HepG2 (cell line): ENCODE data around the gene FNDC10. TPM values are rescaled to one million over a fixed set of nuclear protein-coding genes. Genes with fewer than 3 reads are reported as not detected.

ENCODE experiments used
- ATAC-seq: fragments of 200-7000 bp; cut with Tn5 transposase; 3 replicates; pipeline ENCODE4 v1.9.1; 2020; ENCODE audit warnings: mild to moderate bottlenecking, moderate library complexity
- BruUV-seq: library from RNA; stranded (reverse); fragments of 400-500 nt; replicated peaks from 2 replicates; lab custom pipeline; 2021; lab: Mats Ljungman, UMichigan
- CTCF ChIA-PET: fragments of 300-600 bp; formaldehyde crosslinking; extraction: SDS; loops from one replicate; lab custom pipeline; 2021; ENCODE audit warnings: low total read pairs, inconsistent platforms, low intra/inter-chr PET ratio; lab: Yijun Ruan, JAX
- POLR2A ChIA-PET: fragments of 350-600 bp; sonication (Branson Sonifier 250); formaldehyde crosslinking; loops from one replicate; lab custom pipeline; 2020; ENCODE audit warnings: antibody characterized with exemption, inconsistent platforms; lab: Yijun Ruan, JAX
- DNase-seq: peaks from one replicate; pipeline ENCODE4 v3.0.0-alpha.2; 2015; ENCODE audit warnings: low spot score
- FAIRE-seq: peaks from 3 replicates; lab custom pipeline; 2011; peaks lifted over from hg19 to GRCh38; lab: Jason Lieb, UNC
- H2AFZ ChIP-seq: one replicate; pipeline ENCODE4 v1.6.1; 2011; ENCODE audit warnings: low read length, inconsistent platforms
- H3K27ac ChIP-seq: fragments of 300-600 bp; 3 replicates; pipeline ENCODE4 v1.8.0; 2011; ENCODE audit warnings: mixed run types, mild to moderate bottlenecking, mixed read lengths, low read length, inconsistent platforms; ENCODE audit not compliant: insufficient read depth; ENCODE audit errors: extremely low read length
- H3K27me3 ChIP-seq, 2 experiments: fragments of 200-600 bp in 1 of 2; 2 replicates in 1 of 2; 3 replicates in 1 of 2; pipeline versions ENCODE4 v1.6.0 to v1.8.0; 2011; ENCODE audit warnings: low read length in 2 of 2, mild to moderate bottlenecking in 2 of 2, moderate library complexity in 2 of 2, inconsistent platforms in 1 of 2; ENCODE audit not compliant: insufficient read depth in 2 of 2, control insufficient read depth in 1 of 2
- H3K36me3 ChIP-seq, 2 experiments: fragments of 200-600 bp in 1 of 2; replicated peaks in 1 of 2; 2 replicates in 1 of 2; 3 replicates in 1 of 2; pipeline versions ENCODE4 v1.5.1 to v1.8.0; 2011; ENCODE audit warnings: low read length in 2 of 2, inconsistent platforms in 1 of 2; ENCODE audit not compliant: insufficient read depth in 2 of 2, control insufficient read depth in 1 of 2
- H3K4me1 ChIP-seq: 2 replicates; pipeline ENCODE4 v1.5.1; 2012; ENCODE audit warnings: low read length, inconsistent platforms; ENCODE audit not compliant: insufficient read depth
- H3K4me2 ChIP-seq: 2 replicates; pipeline ENCODE4 v1.6.0; 2011; ENCODE audit warnings: low read depth, low read length, inconsistent platforms
- H3K4me3 ChIP-seq, 3 experiments: fragments of 200-600 bp in 1 of 3; sonication (generic), shearing (Covaris generic) in 1 of 3; replicated peaks in 1 of 3; 2 replicates each; pipeline ENCODE4 v1.5.1; 2011 to 2016; ENCODE audit warnings: low read length in 3 of 3, inconsistent platforms in 2 of 3, low read depth in 2 of 3, mild to moderate bottlenecking in 2 of 3, control low read depth in 1 of 3, mixed read lengths in 1 of 3; ENCODE audit not compliant: insufficient read depth in 1 of 3
- H3K79me2 ChIP-seq: one replicate; pipeline ENCODE4 v1.6.1; 2011; ENCODE audit warnings: low read length, inconsistent platforms; ENCODE audit not compliant: insufficient read depth
- H3K9ac ChIP-seq: 2 replicates; pipeline ENCODE4 v1.6.0; 2011; ENCODE audit warnings: mild to moderate bottlenecking, low read depth, low read length, inconsistent platforms; ENCODE audit not compliant: insufficient read depth
- H3K9me3 ChIP-seq: 2 replicates; pipeline ENCODE4 v1.5.1; 2012; ENCODE audit warnings: mild to moderate bottlenecking, low read length
- H4K20me1 ChIP-seq: 2 replicates; pipeline ENCODE4 v1.6.0; 2011; ENCODE audit warnings: inconsistent platforms, mild to moderate bottlenecking, low read length, moderate library complexity; ENCODE audit not compliant: insufficient read depth
- AHR ChIP-seq: IDR thresholded peaks from 2 replicates; pipeline ENCODE4 v1.6.1; 2018; ENCODE audit warnings: missing genetic modification reagents, missing compliant biosample characterization
- FOXP4 ChIP-seq: sonication (generic); formaldehyde crosslinking; IDR thresholded peaks from 2 replicates; pipeline ENCODE4 v1.4.0; 2020; ENCODE audit warnings: missing genetic modification reagents
- HNRNPL ChIP-seq: fragments of 200-400 bp; formaldehyde crosslinking; IDR thresholded peaks from 2 replicates; pipeline ENCODE4 v1.6.1; 2017; ENCODE audit warnings: mild to moderate bottlenecking, low read depth, low read length
- LCORL ChIP-seq, 2 experiments: fragments of 450-650 bp in 1 of 2; sonication (generic) in 1 of 2; formaldehyde crosslinking in 1 of 2; IDR thresholded peaks; 2 replicates each; pipeline versions ENCODE4 v1.5.0 to v1.6.1; 2017 to 2020; ENCODE audit warnings: antibody characterized with exemption in 1 of 2, missing genetic modification reagents in 1 of 2
- SOX6 ChIP-seq, 2 experiments: fragments of 450-650 bp in 1 of 2; sonication (generic) in 1 of 2; formaldehyde crosslinking in 1 of 2; IDR thresholded peaks; 2 replicates each; pipeline versions ENCODE4 v1.4.0 to v1.6.1; 2017 to 2020; ENCODE audit warnings: antibody characterized with exemption in 1 of 2, mild to moderate bottlenecking in 1 of 2, missing genetic modification reagents in 1 of 2
- TEF ChIP-seq: sonication (generic); formaldehyde crosslinking; IDR thresholded peaks from 2 replicates; pipeline ENCODE4 v1.5.0; 2020; ENCODE audit warnings: missing genetic modification reagents
- ZNF136 ChIP-seq: sonication (generic); formaldehyde crosslinking; IDR thresholded peaks from 2 replicates; pipeline ENCODE4 v1.8.1; 2022; ENCODE audit warnings: low read depth, mild to moderate bottlenecking, moderate library complexity, missing genetic modification reagents
- ZNF138 ChIP-seq: sonication (generic); formaldehyde crosslinking; IDR thresholded peaks from 2 replicates; pipeline ENCODE4 v1.5.0; 2020; ENCODE audit warnings: mild to moderate bottlenecking, low read depth, missing genetic modification reagents
- ZNF432 ChIP-seq: sonication (generic); formaldehyde crosslinking; IDR thresholded peaks from 2 replicates; pipeline ENCODE4 v1.5.0; 2020; ENCODE audit warnings: missing genetic modification reagents, mild to moderate bottlenecking, borderline replicate concordance
- ZNF556 ChIP-seq: sonication (generic); formaldehyde crosslinking; IDR thresholded peaks from 2 replicates; pipeline ENCODE4 v1.4.0; 2020; ENCODE audit warnings: mild to moderate bottlenecking, missing genetic modification reagents, borderline replicate concordance
- WGBS: methylation state at CpG from one replicate; pipeline ENCODE4 v1.1.6; 2017; ENCODE audit warnings: low lambda C conversion rate; 5-methylcytosine and 5-hydroxymethylcytosine counted together
- in situ Hi-C: cut with HindIII; loops from 2 replicates; pipeline ENCODE4 v1.10.0; 2017; ENCODE audit warnings: low pct_unique_long_range_greater_than_20kb; ENCODE audit not compliant: extremely low pct_ligation_motif_present
- intact Hi-C: fragments of 100-400 bp; cut with micrococcal nuclease; formaldehyde crosslinking; loops from one replicate; pipeline ENCODE4 v1.10.0; 2022; ENCODE audit not compliant: unreplicated experiment
- polyA plus RNA-seq, 8 experiments: library from polyadenylated mRNA; depleted of rRNA in 3 of 8; stranded (reverse) in 7 of 8; unstranded in 1 of 8; fragments of >200 nt; fragmentation: Illumina TruSeq in 4 of 8; extraction: Trizol in 4 of 8; gene quantifications; 2 replicates each; pipeline versions ENCODE4 v1.2.1 to v1.2.3, GENCODE V29; 2011 to 2016; ENCODE audit warnings: low read depth in 4 of 8, missing spikeins in 1 of 8, mixed read lengths in 1 of 8; ENCODE audit not compliant: insufficient read depth in 1 of 8
- total RNA-seq, 5 experiments: library from RNA; depleted of rRNA; stranded (reverse); fragments of >200 nt; fragmentation: Illumina TruSeq; extraction: Trizol; gene quantifications; 2 replicates each; pipeline ENCODE4 v1.2.3, GENCODE V29; 2016; ENCODE audit warnings: low read depth in 1 of 5

FNDC10 gene
- total and polyA plus RNA-seq, 2 of the 13 experiments (the other 11 are each of a cell fraction or from before 2014, with no cell fraction given), result 2.2 to 2.5 TPM

DNA sequence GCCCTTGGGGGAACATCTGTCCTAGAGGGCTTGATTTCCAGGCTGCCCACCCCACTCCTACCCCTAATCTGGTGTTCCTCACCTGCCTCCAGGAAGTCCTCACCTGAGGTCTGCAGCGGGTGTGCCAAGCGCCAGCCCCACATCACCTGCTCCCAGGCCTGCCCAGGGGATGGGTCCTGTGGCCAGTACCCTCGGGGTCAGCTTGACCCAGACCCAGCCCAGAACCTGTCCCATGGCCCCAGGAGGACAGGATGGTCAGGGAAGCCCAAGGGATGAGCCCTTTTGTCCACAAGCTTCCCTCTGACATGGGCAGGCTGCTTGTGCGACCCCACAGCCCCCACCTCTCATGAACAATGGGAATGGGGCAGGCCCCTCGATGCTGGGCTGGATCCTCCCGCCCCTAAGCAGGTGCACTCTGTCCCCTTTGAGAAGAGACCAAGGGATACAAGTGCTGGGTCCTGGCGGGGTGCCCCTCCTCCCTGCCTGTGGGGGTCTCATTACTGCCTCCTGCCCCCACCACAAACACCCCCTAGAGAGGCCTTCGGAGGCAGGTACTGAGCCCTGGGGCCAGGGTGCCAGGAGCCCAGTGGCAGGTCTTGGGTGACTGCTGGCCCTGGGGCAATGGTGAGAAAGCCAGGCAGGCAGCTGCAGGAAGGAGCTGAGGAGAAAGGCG is 18.6 kb upstream of the FNDC10 start:
- in situ Hi-C loops, result loop anchor here (5.0 kb wide), 1 partner anchor 41 kb away; no protein-coding TSS in a partner anchor
- no peaks in the 10 kb centered on the region; a peak in 1 of 5 replicates for H3K27me3 ChIP-seq
- H3K4me3 ChIP-seq, result no peak overlapping the region
- DNase-seq, result no peak
- H3K4me1 ChIP-seq, result peaks cover 19% of the 10 kb centered on the region
- no peak overlapping the region for H3K27ac ChIP-seq
- CTCF ChIA-PET, result no interaction called here
- ATAC-seq, result no peak
- peaks cover 1 to 14% of the 10 kb centered on the region in 2 experiments; a peak in 2 of 5 replicates for H3K36me3 ChIP-seq
- no TSS peak for BruUV-seq
- H3K9me3 ChIP-seq, result no peaks in the 10 kb centered on the region
- TF ChIP-seq ZNF138 (CRISPR knock-in tag) (no peak), FOXP4 (CRISPR knock-in tag) (no peak), ZNF432 (CRISPR knock-in tag) (no peak)
- POLR2A ChIA-PET, result no interaction called here
- no peak for FAIRE-seq
- H3K4me2 ChIP-seq, result no peak overlapping the region
- intact Hi-C loops, result no loop called here
- H4K20me1 ChIP-seq, result peaks cover 8% of the 10 kb centered on the region; the same call in 1 of the 2 replicates
- peaks cover 17% of the 10 kb centered on the region for H3K79me2 ChIP-seq
- WGBS, result 87% methylated on average over 4 of the region's 9 CpGs
- no peak overlapping the region for H2AFZ ChIP-seq
- H3K9ac ChIP-seq, result no peak overlapping the region

- intact Hi-C loops, result no loop called here
- DNase-seq (no peak), FAIRE-seq (no peak), ATAC-seq (no peak)
- Histone ChIP-seq H3K27ac (no peak overlapping the region), H3K9me3 (no peaks in the 10 kb centered on the region), H3K4me1 (peaks cover 22% of the 10 kb centered on the region), H3K27me3 (no peaks in the 10 kb centered on the region; a peak in 1 of 5 replicates), H3K9ac (no peak overlapping the region), H4K20me1 (peaks cover 8% of the 10 kb centered on the region; the same call in 1 of the 2 replicates), H3K36me3 (peaks cover 1 to 14% of the 10 kb centered on the region in 2 experiments; a peak in 2 of 5 replicates), H3K79me2 (peaks cover 18% of the 10 kb centered on the region), H3K4me3 (no peak overlapping the region), H3K4me2 (0 out of 2 replicates have a peak overlapping the region, but pooled peaks have one; percentile 91), H2AFZ (no peak overlapping the region)
- 86% methylated on average over 2 of the region's 6 CpGs for WGBS
- TF ChIP-seq TEF (CRISPR knock-in tag), result no peak
- no peak for TF ChIP-seq SOX6 (IDR thresholded peaks at IDR 0.05)
- no peak for TF ChIP-seq SOX6 (CRISPR knock-in tag; IDR thresholded peaks at IDR 0.05)
- TF ChIP-seq HNRNPL, result no peak
- no peak for TF ChIP-seq LCORL (IDR thresholded peaks at IDR 0.05)
- no peak for TF ChIP-seq LCORL (CRISPR knock-in tag; IDR thresholded peaks at IDR 0.05)
- TF ChIP-seq AHR (CRISPR knock-in tag), result no peak
- no peak for TF ChIP-seq ZNF136 (CRISPR knock-in tag)
- no peak for TF ChIP-seq ZNF556 (CRISPR knock-in tag)
- CTCF ChIA-PET, result no interaction called here
- POLR2A ChIA-PET, result no interaction called here
- BruUV-seq, result no TSS peak
- in situ Hi-C loops, result loop anchor here (5.0 kb wide), 1 partner anchor 41 kb away; no protein-coding TSS in a partner anchor
These were observed 18.0 kb upstream of the FNDC10 start for GRCh38 chr1:1617925-1618324.
